Activated CD4-positive, alpha-beta T cell treated with anti-CD3 and anti-CD28 coated beads, Interleukin-2, amount 50 U/mL, for 24 hours (primary cell): ENCODE results near the gene SDHD.
"Not testable (repeated sequence)": the region's sequence is repeated elsewhere in the genome, so short reads cannot be mapped to it uniquely, and the experiment has no call there.

Source experiments
- DNase-seq, 2 donors: peaks; one replicate each; pipeline ENCODE4 v3.0.0-alpha.2; 2020; ENCODE audit warnings: low read depth in 1 of 2, low spot score in 1 of 2

The SDHD gene

DNA sequence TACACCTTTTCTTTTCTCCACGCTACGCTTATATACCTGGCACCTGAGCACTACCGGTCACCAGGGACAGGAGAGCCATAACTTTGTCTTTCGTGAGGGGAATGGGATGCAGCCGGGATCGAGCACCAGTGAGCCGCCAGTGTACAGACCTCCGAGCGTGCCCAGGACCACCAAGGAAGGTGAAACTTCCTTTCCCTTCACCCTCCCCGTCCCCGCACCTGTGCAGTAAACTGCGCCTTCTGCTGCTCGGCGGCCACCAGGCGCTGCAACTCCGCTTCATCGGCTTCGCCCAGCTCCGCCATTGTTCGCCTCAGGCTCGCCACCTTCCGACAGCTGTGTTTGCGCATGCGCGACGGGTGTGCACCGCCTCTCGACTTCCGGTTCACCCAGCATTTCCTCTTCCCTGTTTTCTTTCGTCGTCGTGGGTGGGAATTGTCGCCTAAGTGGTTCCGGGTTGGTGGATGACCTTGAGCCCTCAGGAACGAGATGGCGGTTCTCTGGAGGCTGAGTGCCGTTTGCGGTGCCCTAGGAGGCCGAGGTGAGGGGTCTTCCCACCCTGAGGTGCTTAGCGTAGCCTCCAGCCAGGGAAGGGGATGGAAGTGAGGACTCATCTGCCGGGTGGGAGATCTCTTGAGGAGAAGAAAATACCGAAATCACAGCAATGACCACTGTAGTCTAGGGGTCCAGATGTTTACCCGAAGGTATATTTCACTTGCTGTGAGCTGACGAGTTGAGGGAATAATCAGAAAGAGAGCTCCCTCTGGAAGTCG lies at the start of gene SDHD, which contains the start of gene TIMM8B:
Gene SDHD, plus strand, starts transcription at position 452 of the 770 bp plus-strand sequence. Its CDS starts 35 bp downstream, at position 487.
Gene TIMM8B, minus strand, starts transcription at position 335 of the 770 bp plus-strand sequence. Its CDS starts 33 bp downstream, at position 302.
- DNase-seq: peak; percentile 87 to 97

DNA sequence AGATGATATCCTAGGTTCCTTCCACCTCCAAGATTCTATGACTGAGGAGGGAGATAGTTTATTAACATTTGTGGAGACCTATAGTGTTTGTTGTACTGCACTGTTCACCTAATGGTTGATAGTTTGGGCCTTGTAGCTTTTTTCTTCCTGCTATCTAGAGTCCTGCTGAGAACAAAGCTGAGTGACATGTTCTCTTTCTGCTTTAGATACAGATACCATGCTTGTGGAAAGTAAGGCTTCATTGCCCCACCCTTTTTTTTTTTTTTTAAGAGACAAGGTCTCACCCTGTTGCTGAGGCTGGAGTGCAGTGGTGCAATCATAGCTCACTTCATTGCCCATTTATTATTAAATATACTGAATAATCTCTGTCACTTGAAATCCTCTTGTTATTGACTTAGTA lies 49.1 kb upstream of the SDHD start:
- DNase-seq: no peak

DNA sequence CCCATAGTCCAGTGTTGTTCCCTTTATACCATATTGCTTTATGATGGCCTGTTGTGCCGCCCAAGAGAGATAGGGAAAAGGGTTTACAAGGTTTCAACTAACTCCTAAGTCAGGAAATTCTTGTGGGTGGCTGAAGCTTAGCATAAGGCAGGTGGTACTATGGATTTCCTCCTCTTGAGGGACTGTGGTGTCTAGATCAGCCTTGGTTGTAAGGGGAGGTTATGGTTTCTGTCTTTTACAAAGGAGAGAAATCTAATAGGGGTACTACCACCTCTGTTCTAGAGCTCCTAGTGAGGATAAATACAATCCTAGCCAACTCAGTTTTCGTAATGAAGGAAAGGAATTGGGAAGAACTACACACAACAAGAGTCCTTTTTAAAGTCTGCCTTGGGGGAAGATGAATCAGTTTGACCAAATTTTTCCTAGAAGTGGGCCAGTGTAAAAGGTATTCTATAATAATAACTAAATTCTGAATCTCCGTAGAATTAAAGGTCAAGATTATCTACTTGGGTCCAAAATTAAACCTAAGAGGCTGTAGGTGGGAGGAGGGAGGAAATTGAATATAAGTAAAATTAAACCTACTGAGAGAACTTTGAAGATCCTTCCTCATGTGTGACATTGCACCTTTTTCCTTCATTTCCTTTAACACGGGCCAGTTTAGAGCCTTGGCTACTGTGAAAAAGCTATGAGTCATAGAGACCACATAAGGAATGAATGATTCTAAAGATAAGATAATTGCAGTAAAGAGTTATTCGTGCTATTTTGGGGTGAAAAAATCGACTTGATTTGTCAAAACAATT lies 44.3 kb upstream of the SDHD start:
- no peak for DNase-seq

DNA sequence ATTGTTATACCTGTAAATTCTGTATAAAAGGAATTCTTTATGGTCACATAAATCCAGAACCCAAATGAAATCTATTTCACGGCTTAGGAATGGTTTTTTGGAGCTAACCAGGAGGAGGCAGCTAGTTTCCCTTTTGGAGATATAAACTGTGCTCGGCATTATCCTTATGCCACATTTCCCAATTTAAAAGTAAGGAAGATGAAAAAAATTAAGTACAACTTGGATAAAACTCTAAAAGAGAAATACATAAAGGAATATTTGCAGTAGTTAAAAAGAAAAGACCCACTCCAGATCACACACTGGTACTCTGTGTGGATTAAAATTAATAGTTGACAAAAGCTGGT lies 43.7 kb upstream of the SDHD start:
- no peak for DNase-seq

DNA sequence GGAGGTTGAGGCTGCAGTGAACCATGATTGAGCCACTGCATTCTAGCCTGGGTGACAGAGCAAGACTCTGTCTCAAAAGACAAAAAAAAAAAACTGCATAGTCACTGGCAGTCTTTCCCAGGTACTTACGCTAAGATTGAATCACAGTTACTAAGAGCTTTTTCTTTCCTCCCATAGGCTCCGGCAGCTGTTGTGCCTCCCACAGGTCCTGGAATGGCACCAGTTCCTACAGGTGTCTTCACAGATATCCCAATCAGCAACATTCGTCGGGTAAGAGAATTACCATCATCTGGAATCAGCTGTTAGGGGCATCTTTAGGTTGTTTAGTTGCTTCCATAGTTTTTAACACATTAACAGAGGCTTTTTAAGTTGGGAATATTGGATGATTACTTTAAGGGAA lies 41.7 kb upstream of the SDHD start:
- DNase-seq: no peak

DNA sequence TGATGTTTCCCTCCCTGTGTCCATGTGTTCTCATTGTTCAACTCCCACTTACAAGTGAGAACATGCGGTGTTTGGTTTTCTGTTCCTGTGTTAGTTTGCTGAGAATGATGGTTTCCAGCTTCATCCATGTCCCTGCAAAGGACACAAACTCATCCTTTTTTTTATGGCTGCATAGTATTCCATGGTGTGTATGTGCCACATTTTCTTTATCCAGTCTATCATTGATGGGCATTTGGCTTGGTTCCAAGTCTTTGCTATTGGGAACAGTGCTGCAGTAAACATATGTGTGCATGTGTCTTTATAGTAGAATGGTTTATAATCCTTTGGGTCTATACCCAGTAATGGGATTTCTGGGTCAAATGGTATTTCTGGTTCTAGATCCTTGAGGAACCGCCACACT lies 40.0 kb upstream of the SDHD start:
- DNase-seq: not testable (repeated sequence)

DNA sequence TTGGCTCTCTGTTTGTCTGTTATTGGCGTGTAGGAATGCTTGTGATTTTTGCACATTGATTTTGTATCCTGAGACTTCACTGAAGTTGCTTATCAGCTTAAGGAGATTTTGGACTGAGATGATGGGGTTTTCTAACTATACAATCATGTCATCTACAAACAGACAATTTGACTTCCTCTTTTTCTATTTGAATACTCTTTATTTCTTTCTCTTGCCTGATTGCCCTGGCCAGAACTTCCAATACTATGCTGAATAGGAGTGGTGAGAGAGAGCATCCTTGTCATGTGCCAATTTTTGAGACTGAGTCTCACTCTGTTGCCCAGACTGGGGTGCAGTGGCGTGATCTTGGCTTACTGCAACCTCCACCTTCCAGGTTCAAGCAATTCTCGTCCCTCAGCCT lies 38.4 kb upstream of the SDHD start:
- not testable (repeated sequence) for DNase-seq

DNA sequence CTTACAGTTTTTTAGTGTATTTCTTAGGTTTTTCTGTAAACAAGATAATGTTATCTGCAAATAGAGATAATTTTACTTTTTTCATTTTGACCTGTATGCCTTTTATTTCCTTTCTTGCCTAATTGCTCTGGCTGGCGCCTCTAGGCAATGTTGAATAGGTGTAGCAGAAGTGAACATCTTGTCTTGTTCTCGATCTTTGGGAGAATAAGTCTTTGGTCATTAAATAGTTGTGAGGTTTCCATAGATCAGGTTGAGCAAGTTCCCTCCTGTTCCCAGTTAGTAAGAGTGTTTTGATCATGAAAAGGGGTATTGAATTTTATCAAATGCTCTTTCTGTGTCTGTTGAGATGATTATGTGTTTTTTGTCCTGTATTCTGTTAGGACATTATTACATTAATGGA lies 36.9 kb upstream of the SDHD start:
- no peak for DNase-seq

DNA sequence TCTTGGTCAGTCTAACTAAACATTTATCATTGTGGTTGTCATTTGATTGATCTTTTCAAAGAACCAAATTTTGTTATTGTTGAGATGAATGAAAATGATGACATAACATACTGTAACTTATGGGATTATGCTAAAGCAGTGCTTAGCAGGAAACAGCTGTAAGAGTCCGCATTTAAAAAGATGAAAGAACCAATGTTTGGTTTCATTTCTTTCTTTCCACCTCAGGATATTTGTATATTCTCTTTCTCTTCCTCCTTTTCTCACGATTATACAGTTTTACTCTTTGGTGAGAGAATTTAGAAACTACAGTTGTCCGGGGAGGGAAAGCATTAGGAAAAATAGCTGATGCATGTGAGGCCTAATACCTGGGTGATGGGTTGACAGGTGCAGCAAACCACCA lies 36.0 kb upstream of the SDHD start:
- DNase-seq: no peak

DNA sequence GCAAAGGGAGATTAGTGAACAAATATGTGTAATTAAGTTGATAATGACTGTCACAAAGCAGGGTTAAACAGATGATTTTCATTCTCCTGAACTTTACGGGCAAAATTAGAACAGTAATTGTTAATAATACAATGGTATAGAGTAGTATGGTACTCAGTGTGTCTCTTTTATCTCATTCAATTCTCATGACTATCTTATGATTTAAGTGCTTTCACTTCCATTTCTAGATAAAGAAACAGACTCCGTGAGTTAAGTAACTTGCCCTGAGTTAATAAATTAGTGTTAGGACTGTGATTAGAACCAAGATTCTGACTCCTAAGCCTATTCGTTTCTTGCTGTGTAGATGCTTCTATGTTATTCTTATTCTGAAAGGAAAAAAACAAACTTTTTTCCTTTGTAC lies 34.9 kb upstream of the SDHD start:
- DNase-seq: no peak

DNA sequence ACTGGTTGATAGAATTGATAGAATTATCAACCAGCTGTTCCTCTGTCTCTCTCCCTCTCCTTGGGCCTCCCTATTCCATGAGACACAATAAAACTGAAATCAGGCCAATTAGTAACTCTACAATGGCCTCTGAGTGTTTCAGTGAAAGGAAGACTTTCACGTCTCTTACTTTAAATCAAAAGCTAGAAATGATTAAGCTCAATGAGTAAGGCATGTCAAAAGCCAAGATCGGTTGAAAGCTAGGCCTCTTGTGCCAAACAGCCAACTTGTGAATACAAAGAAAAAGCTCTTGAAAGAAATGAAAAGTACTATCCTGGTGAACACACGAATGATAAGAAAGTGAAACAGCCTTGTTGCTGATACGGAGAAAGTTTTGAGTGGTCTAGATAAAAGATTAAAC lies 29.5 kb upstream of the SDHD start:
- no peak for DNase-seq

DNA sequence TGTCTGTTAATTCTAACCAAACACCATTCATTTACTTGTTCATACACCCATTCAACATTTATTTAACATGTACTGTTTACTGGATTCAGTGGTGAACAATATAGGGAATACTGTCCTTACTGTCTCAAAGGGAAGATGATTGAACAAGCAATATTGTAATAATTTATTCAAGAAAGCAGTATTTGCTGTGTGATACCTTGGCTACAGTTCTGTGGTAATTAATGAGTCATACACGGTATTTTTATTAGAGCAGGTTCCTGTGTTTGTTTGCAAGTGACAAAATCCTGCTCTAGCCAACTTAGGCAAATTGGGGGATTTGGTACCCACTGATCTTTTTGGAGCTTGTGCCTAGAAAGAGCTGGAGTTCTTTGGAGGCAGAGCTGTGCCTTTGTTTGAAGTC lies 28.6 kb upstream of the SDHD start:
- no peak for DNase-seq

DNA sequence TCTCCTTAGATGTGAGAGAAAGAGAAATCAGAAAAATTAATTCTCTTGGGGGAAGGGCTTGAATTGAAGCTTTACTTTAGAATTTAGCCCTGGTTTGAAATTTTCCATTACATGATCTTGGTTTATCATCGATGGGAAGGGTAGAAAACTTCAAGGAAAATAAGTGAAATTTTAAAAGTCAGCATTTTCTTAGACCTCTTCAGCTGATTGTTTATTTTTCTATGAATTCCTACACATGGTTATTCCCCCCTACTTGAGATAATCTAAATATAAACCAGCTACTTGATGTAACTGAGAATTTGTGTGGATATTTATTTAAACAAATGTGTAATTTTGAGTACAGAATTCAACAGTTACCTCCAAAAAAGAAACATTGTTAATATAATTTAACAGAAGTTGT lies 23.8 kb upstream of the SDHD start:
- DNase-seq: no peak

DNA sequence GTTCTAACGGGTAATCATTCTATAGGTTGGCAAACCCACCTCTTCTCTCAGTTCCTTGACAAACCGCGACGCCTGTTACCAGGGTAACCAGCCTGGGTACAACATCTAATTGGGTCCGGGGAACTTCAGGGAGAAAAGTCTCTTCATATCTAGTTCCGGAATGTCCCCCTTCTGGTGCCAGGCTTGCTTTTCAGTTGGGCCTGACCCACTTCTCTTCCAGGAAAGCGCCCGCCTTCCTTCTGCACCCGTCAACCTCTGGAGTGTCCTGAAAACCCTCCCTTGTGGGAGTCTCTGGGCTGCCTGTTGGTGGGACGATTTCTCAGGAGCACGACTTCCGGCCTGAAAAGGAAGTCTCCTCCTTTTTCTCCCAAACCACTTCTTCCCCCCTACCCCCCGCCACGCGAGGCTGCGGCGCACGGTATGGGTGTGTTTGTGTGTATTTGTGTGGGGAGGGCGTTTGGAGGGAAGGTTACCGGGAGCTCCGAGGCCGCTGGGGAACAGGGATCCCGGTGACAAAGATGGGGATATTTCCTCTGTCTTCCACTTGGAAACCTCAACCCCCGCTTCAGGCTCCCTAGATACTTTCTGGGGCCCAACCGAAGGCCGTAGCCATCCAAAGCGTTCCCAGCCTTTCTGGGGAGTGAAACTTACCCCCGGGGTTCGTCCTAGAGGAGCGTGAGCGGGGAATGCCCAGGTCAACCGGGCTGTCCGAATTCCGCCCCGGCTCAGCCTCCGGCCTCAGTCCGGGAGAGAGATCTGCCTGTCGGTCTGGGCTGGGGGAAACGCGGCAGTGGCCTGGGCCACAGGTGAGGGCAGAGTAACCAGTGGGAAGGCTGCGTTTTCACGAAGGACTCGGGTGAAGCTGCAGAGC lies 12.5 kb upstream of the SDHD start, which contains the start of the genes NKAPD1 and PIH1D2:
Gene NKAPD1, plus strand, starts transcription at position 359 of the 871 bp plus-strand sequence. CDS start 1,276 bp downstream, outside the sequence.
Gene PIH1D2, minus strand, starts transcription at position 77 of the 871 bp plus-strand sequence. CDS start 843 bp downstream, outside the sequence.
- DNase-seq: peak; percentile 63 to 84

DNA sequence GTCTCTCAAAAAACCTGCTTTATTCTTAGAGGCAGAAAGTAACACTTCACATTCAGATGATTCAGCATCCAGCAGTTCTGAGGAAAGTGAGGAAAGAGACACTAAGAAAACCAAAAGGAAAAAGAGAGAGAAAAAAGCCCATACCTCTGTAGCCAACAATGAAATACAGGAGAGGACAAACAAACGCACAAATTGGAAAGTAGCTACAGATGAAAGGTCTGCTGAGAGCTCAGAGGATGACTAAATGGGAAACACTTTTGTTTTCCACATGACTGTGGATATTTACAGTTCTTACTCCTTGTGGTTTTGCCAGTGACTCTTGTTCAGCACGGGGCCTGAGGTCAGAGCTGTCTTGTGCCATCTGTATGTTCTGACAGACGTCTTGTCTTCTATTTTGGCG lies 3.9 kb upstream of the SDHD start:
- no peak for DNase-seq

DNA sequence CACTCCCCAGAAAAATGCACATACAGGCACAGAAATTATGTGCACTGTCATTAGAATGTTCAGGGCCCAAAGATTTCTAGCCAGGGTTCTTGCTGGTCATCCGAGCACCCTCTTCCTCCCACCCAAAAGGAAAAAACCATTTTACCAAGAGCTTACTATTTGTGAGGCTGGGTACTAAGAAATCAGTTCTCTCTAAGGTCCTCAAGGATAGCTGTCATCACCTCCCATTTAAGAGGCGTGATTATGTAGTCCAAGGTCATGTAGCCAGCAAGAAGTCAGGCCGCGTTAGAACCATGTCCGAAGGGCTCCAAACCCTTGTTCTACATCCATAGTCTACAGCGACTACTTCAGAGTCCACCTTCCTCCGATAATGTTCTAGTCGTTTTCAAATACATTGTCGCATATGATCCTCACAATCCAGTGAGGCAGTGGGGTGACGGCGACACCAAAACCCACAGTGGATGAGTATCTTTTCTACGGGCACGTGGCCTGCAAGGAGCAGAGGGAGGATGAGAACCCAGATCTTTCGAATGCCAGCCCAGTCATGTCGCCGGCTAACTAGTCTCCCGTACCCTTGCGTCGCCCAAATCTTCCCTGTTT lies 751 bp upstream of the SDHD start:
- DNase-seq: peak in 1 of 2 donors; percentile 34

DNA sequence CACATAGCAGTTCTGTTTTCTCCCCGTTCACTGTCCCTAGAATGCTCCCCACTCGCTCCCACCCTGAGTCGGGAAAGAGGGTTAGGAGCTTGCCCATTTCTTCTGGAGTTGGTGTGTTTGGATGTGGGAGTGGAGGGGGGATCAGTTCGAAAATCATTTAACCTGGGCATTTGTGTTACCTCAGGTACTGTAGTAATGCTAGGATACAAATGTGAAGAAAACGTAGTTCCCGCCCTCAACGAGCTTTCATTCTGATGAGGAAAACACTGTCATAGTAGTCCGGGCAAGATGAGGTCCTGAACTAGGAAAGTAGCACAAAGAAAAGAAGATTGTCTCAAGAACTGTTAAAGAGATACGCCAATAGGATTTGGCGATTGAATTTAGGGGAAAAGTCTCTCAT lies 539 bp downstream of the SDHD start:
- no peak for DNase-seq

DNA sequence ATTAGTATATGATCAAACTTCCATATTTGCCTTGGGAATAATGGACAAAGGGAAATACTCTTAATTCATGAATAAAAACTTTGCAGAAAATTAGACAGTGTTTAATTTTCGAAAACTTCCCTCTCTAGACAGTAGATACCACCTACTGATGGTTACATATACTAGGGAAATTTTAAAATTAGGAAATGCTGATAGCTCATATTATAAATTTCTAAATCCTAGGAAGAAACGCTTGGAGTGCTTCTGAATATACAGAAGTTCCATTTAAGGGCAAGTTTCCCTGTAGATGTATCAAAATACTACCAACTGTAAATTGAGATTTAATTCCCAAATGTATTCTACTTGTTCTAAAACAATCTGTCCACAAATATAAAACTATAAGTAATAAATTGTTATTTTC lies 8.6 kb downstream of the SDHD start:
- DNase-seq: not testable (repeated sequence)

DNA sequence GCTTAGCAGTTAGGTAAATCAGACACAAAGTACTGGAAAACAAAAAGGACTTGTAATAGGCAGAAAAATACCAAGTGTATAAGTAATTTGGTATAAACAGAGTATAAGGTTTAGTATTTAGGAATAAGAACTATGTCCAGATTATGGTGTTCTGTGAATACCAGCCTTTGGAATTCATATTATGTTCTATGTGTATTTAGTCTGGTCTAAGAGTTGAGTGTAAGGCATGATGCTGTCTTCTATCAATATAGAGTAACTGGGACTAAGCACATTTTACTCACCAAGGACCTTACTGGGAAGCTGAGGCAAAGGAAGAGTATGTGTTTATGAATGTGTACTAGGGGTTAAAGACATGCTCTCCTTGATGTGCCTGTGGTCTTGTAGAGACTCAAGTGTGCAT lies 9.5 kb downstream of the SDHD start:
- DNase-seq: no peak

DNA sequence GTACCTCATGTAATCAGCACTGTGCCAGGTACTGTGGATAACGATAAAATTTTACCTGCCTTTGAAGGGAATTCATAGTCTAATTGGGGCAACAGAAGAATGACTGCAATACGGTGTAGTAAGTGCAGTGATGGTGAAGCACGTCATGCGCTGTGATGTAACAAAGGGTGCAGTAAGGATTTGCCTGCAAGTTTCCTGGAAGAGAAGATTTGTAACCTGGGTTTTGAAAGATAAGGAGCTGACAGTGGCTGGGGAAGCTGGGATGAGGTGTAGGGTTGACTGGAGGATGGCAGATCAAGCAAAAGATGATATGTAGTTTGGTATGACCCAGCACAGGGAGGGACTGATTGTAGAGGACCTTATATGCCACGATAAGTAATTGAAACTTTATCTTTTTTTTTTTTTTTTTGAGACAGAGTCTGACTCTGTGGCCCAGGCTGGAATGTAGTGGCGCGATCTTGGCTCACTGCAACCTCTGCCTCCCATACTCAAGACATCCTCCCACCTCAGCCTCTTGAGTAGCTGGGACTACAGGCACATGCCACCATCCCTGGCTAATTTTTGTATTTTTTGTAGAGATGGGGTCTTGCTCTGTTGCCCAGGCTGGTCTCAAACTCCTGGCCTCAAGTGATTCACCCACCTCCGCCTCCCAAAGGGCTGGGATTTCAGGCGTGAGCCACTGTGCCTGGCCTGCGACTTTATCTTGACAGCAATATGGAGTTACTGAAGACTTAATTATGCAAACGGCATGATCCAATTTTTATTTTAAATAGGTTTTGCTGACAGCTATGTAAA lies 11.3 kb downstream of the SDHD start:
- no peak for DNase-seq
